Activated CD8-positive, alpha-beta memory T cell treated with anti-CD3 and anti-CD28 coated beads, Interleukin-2, amount 50 U/mL, for 4 hours (primary cell): ENCODE data around the gene CWC25.
"Not testable (repeated sequence)": the region's sequence is repeated elsewhere in the genome, so short reads cannot be mapped to it uniquely, and the experiment has no call there.

ENCODE experiments used
- DNase-seq: peaks from one replicate; pipeline ENCODE4 v3.0.0-alpha.2; 2020

CWC25 gene

DNA sequence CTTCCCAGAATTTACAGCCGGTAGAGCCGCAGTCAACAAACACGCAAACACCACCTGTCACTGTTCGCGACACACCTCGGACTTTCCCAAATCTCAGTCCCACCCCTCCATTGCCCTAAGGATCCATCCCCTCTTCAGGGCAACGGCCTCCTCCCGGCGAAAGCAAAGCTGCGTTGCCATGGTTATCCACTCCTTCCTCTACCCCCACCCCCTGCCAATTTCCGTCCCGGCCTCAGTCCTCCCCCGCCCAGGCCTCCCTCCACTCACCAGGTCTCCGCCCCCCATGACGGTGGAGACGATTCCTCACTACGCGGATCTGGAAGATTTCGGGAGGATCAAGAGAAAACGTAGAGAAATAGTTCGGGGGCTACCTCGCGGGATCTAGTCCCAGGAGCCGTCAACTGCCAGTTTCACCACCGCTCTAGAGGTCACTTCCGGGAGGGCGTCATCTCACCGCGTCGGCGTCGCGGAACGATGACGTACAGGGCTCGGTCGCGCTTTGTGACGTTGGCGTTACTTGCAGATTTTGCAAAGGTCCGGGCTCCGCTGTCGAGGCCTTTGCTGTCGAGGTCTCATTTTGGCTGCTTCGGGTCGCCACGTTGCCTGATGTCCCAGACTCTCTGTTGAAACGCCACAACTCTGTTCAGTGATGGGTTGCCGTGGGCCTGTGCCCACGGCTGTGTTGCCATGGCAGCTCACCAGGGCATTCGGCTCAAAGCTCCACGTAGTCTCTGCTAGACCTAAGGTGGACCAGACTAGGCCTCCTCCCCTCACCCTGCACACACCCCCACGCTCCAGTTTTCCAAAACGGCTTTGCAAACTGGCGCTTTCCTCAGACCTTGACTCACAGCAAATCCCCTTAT, at the start of gene CWC25:
TSS of gene CWC25 (minus strand) at position 423 of the 863 bp plus-strand sequence. CDS start at position 285, 138 bp downstream.
- DNase-seq, result peak; percentile 94

DNA sequence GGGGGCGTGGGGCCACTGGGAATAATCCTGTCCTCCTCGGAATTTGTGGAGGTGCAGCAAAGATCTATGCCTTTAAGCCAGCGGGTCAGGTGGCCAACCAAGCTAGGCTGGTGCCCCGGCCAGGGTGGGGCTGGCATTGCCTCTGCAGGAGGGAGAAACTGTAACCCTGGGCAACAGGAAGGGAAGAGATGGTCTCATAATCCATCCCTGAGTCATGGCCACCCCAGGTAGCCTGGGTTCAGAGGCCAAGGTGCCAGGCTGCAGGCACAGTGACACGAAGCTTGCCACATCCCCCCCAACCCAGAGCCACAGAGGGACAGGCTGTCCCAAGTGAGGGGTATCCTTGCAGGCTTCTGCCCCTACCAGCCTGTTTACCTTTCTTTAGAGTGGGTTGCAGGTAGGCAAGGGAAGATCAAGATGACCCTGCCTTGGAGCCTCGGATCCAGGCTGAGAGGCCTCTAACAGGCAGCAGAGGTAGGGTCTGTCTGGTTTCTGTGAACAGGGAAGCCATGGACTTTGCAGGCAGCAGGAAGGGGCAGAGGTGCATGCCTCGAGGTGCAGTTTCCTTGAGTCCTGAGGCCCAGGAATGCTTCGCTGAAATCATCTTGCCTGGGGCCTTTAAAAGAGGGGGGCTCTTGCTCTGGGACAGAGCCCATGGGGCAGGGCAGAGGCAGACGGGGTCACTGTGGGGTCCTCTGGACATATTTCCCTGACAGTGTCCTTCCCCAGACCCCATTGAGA, 48.7 kb upstream of the CWC25 start:
- DNase-seq, result no peak

- no peak for DNase-seq
These were observed 47.7 kb upstream of the CWC25 start for GRCh38 chr17:38872671-38873385.

DNA sequence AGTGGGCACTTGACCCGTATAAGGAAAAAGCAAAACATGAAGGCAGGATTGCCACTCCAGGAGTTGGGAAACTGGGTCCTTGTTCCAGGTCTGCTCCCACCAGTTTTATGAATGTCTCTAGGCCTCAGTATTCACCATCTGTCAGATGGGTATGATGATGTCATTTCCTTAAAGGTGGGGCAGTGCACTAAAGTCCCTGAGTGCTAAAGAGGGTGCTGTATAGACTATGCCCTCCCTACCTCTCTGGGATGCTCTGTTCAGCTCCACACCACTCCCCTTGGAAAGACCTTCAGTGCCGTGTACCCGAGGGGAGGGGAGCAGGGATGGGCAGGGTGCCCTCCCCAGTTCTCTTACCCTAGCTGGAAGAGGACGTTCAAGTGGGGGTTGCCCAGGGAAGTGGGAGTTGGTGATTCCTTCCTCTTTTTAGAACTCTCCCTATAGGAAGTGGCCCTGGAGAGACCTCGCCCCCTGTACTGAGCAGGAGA, 46.9 kb upstream of the CWC25 start:
- DNase-seq, result no peak

GRCh38 chr17:38871247-38872015, 46.3 kb upstream of the CWC25 start:
- DNase-seq, result peak; percentile 80

DNA sequence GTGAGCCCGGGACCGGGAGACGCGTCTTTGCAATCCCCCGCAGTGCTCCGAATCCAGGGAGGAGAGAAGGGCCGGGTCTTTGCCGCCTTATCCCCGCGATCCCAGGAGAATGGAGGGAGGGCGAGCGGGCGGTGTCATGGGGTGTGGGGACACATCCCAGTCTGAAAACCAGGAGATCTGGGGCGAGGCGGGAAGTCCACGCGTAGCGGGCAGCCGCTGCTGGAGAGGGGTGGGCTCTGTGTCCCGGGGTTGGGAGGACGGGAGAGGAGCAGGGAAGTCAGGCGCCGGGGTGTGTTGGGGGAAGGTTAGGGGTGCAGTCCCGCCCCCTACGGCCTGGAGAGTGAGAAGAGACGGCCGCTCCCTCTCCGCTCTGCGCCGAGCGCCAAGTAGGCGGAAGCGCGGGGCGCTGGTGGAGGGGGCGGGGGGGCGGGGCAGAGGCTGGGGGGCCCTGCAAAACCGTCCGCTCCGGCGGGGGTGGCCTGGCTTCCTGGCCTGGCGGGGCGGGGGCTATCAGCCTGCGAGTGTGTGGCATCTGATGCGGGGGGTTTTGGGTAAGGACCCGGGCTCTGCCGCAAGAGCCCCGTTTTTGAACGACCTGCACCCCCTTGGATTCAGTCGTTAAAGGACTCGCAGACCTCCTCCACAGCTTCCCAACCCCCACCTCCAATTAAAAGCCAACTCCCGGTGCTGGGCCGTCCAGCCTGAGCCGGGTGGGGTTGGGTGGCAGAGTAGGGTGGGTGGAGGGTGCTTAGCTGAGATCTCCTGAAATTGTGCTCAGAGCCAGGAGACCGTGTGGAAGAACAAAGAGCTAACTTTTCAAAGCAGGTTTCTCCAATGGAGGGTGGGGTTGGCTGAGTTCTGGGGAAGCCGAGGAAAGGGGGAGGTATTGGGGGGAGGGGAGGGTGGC, 45.4 kb upstream of the CWC25 start:
- peak; percentile 71 for DNase-seq

DNA sequence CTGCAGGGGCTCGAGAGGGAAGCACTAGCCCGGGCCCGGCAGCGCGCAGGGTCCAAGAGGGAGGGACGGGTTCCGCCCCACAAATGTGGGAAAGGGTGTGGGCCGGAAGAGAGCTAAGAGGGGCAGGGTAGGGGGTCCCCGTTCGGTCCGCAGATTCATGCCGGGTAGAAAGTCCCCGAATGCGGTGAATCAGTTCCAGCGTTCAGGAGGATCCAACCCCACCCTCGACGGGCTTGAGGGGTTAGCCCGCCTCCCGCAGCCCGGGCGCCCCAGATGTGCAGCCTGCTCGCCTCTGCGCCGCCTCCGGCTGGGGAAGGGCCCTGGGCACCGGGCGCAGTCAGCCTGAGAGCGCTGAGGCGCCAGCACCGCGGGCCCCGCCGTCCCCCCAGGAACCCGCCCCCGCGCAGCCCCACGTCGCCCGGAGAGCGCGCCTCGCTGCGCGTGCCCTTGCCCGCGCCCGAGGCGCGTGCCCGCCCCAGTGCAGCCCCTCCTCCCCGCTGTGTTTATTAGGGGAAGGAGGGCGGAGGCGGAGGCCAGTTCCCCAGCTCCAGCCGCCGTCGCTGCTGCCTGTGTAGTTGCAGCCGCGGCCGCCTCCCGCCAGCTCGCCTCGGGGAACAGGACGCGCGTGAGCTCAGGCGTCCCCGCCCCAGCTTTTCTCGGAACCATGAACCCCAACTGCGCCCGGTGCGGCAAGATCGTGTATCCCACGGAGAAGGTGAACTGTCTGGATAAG, 44.6 kb upstream of the CWC25 start, which contains the start of gene LASP1:
TSS of gene LASP1 (plus strand) at position 533 of the 733 bp plus-strand sequence. CDS start at position 665, 132 bp downstream.
- DNase-seq, result peak; percentile 86

DNA sequence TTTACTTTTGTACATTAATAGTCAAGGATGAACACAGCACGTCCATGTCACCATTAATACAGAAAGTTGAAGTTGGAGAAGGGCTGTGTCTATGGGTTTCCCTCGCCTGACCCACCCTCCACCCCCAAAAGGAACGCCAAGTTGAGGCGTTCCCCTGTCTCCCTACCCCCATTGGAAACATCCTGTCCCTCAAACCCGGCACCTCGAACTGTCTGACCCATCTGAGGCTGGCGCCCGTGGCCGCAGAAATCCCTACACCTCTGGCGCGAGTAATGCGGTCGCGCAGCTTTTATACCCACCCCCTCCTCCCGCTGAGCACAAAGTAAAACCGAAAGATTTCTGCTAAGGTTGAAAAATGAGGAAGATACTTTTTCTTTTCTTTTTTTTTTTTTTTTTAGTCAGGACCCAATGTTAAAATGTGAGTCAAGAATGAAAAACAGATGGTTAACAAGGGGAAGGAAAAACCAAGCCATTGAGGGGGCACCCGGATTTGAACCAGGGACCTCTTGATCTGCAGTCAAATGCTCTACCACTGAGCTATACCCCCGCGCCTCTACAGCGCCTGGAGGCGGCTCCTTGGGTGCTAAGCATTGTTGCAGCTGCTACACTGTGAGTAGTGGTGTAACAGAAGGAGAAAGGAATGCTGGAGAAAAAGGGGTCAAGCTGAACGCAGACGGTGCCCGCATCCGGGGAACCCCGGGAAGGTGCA, 43.9 kb upstream of the CWC25 start:
- DNase-seq, result peak; percentile 85

- DNase-seq, result no peak
These were observed 43.1 kb upstream of the CWC25 start for GRCh38 chr17:38867968-38868816.

- peak; percentile 68 for DNase-seq
These were observed 42.3 kb upstream of the CWC25 start for GRCh38 chr17:38867179-38867967.

- no peak for DNase-seq
These were observed 39.7 kb upstream of the CWC25 start for GRCh38 chr17:38864636-38865398.

- no peak for DNase-seq
These were observed 36.3 kb upstream of the CWC25 start for GRCh38 chr17:38861399-38861843.

DNA sequence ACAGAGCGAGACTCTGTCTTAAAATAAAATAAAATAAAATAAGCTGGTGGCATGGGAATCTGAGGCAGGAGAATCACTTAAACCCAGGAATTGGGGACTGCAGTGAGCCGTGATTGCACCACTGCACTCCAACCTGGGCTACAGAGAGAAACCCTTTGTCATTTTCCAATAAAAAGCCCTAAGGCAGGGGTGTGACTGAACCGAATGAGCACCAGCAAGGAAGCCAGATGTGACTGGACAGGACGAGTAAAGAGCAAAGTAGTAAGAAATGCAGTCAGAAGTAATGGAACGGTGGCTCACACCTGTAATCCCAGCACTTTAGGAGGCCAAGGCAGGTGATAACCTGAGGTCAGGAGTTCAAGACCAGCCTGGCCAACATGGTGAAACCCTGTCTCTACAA, 32.1 kb upstream of the CWC25 start:
- no peak for DNase-seq

GRCh38 chr17:38855101-38855714, 30.1 kb upstream of the CWC25 start:
- DNase-seq, result not testable (repeated sequence)

- DNase-seq, result peak; percentile 89
These were observed 28.4 kb upstream of the CWC25 start, which contains the start of gene RPL23 for GRCh38 chr17:38853292-38854219. TSS of gene RPL23 (minus strand) at chr17:38853721. CDS start at chr17:38853710, 11 bp downstream.
